ENCODE results near the gene KLHDC1.
"Not testable (repeated sequence)": the region's sequence is repeated elsewhere in the genome, so short reads cannot be mapped to it uniquely, and the experiment has no call there.

Gene KLHDC1

GRCh38 chr14:49781040-49781439 is 88.1 kb downstream of the KLHDC1 start:
- in situ Hi-C loops (cut with MboI; ENCODE audit: low sequenced_read_pairs), result not testable (repeated sequence)

DNA sequence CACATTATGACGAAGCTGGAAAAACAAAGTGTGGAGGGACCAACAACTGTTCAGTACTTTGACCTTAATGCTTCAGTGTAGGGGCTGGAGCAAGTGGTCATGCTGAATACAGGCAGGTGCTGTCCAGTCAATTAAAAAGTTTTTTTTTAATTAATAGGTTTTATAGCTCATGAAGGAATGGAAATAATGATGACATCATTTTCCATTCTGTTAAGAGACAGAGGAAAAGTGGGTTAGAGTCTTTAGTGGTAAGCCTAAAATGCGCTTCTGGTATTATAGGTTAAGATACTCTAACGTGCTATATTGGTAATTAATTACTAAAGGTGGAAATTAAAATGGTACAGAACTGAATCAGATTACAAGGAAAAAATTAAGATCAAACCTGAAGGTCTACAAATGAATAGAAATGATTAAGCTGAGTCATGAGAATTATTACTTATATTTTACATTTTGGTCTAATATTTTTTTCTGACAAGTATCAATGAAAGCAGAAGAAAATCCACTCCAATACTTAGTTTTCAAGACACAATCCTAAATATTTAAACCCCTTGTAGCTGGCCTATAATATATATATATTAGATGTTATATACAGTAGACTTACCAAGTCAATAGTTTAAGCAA is 90.6 kb downstream of the KLHDC1 start:
- in situ Hi-C loops (cut with MboI; ENCODE audit: low sequenced_read_pairs), result no loop called here

- in situ Hi-C loops (cut with MboI; ENCODE audit: low sequenced_read_pairs), result no loop called here
These were observed 93.4 kb downstream of the KLHDC1 start for GRCh38 chr14:49786315-49786714.

GRCh38 chr14:49792618-49793017 is 99.7 kb downstream of the KLHDC1 start:
- in situ Hi-C loops (cut with MboI; ENCODE audit: low sequenced_read_pairs), result no loop called here

DNA sequence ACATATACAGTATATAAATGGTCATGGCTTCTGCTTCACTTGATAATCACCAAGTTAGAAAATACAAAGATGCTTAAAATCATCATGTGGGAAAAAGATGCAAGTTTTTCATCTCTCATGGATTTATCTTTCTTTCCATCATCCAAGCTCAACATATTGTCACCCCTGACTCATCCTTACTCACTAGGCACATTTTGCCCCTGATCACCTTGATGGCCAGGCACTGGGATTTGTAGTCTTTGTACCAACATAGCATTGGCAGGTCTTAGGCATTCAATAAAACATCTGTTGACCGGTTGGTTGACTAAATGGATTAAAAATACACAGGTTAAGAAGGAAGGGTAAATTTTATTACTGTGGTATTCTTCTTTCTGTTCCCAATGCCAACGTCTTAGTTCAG is 103.1 kb downstream of the KLHDC1 start:
- in situ Hi-C loops (cut with MboI; ENCODE audit: low sequenced_read_pairs), result no loop called here
